Prostate gland (tissue), 2 donors: ENCODE measurements around the gene MPPED1. TPM values are rescaled to one million over a fixed set of nuclear protein-coding genes. Genes with fewer than 3 reads are reported as not detected.

ENCODE experiments used
- DNase-seq: peaks from one replicate; pipeline ENCODE4 v3.0.0-alpha.2; 2019; ENCODE audit warnings: low spot score
- H3K27ac ChIP-seq, 2 donors: fragments of 200-600 bp; sonication (generic); 2 replicates each; pipeline ENCODE4 v1.5.1; 2017 to 2019
- H3K27me3 ChIP-seq: fragments of 200-600 bp; sonication (generic); replicated peaks from 2 replicates; pipeline ENCODE4 v1.5.1; 2019; ENCODE audit not compliant: insufficient read depth
- H3K36me3 ChIP-seq, 2 donors: fragments of 200-600 bp; sonication (generic); 1 replicate in 1 of 2; 2 replicates in 1 of 2; pipeline versions ENCODE4 v1.5.1 to v1.8.1; 2017 to 2019
- H3K4me1 ChIP-seq: fragments of 200-600 bp; sonication (generic); replicated peaks from 2 replicates; pipeline ENCODE4 v1.5.1; 2019
- H3K4me3 ChIP-seq, 2 donors: fragments of 200-600 bp; sonication (generic); 2 replicates each; pipeline ENCODE4 v1.5.1; 2017 to 2019
- H3K9me3 ChIP-seq: fragments of 200-600 bp; sonication (generic); 2 replicates; pipeline ENCODE4 v1.5.1; 2017
- CTCF ChIP-seq, 4 experiments: fragments of 200-600 bp in 2 of 4; fragments of 450-650 bp in 2 of 4; sonication (generic) in 2 of 4; IDR thresholded peaks; 1 replicate in 3 of 4; 2 replicates in 1 of 4; pipeline ENCODE4 v1.5.1; 2016 to 2019; ENCODE audit warnings: antibody characterized with exemption in 4 of 4, mild to moderate bottlenecking in 2 of 4, moderate library complexity in 2 of 4
- POLR2A ChIP-seq: fragments of 450-650 bp; IDR thresholded peaks from one replicate; pipeline ENCODE4 v1.6.1; 2016; ENCODE audit warnings: antibody characterized with exemption, mild to moderate bottlenecking
- POLR2AphosphoS5 ChIP-seq: sonication (generic); formaldehyde crosslinking; IDR thresholded peaks from one replicate; pipeline ENCODE4 v1.6.1; 2017; ENCODE audit warnings: antibody characterized with exemption
- WGBS: methylation state at CpG from one replicate; pipeline ENCODE4 v1.1.5; 2018; 5-methylcytosine and 5-hydroxymethylcytosine counted together
- intact Hi-C: fragments of 100-400 bp; cut with DNase I; formaldehyde crosslinking; loops from one replicate; pipeline ENCODE4 v1.14.2; 2022
- total RNA-seq, 2 donors: library from RNA; depleted of rRNA; stranded (reverse); fragments of >200 nt; gene quantifications; one replicate each; pipeline ENCODE4 v1.1.0, GENCODE V29; 2016

MPPED1 gene
- total RNA-seq, 2 donors from 2014 or later = 0.77 to 6.4 TPM

GRCh38 chr22:43554694-43555365, 143.0 kb downstream of the MPPED1 start:
- Histone ChIP-seq H3K4me1 (no peaks in the 10 kb centered on the region), H3K36me3 (no peaks in the 10 kb centered on the region), H3K27ac (no peak overlapping the region), H3K9me3 (no peaks in the 10 kb centered on the region), H3K27me3 (no peaks in the 10 kb centered on the region), H3K4me3 (no peak overlapping the region)
- WGBS = 94% methylated on average over 17 of the region's 17 CpGs
- intact Hi-C loops = no loop called here
- no peak for DNase-seq
- TF ChIP-seq CTCF (IDR thresholded peaks at IDR 0.05) (no peak), POLR2A (no peak), POLR2AphosphoS5 (no peak)

DNA sequence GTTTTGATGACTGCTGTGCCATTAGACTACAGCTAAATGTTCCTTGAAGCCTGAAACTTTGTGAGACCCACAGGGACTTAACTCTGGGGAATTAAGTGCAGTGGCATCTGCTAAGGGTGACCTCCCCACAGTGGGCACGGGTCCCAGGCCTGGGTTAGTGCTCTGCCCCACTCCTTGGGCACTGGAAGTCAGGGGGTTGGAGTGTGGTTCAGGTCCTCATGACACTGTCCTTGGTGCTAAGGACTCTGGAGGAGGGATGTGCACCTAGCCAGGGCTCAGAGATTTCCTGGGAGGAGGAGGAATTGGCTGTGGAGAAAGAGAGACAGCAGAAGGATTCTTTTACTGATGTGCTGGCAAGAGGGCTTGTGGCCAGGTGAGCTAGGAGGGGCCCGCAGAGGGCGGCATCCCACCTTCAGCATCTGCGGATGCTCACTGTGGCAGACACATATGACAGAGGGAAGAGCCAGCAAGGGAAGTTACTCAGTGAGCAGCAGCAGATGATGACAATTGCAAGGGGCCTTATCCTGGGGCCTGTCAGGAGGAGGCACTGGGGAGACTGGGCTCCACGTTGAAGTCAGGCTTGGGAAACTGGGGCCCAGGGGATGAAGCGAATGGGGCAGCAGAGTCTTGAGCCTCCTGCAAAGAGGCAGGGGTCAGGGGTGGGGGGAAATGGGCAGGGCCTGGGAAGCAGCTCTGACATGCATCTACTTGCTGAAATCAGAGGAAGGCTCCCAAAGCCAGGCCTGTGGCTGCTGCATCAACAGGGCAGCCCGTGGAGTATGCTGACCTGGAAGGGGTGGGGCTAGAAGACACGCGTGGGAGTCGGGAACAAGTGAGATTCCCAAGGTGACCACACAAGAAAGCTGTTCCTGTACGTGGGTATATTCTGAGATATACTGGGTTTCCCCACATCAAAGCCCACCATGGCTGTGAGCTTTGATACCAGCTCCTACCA, 144.0 kb downstream of the MPPED1 start:
- no peaks in the 10 kb centered on the region for H3K27me3 ChIP-seq
- intact Hi-C loops = no loop called here
- H3K9me3 ChIP-seq = no peaks in the 10 kb centered on the region
- 74% methylated on average over 11 of the region's 11 CpGs for WGBS
- no peaks in the 10 kb centered on the region for H3K4me1 ChIP-seq
- no peak for DNase-seq
- H3K27ac ChIP-seq = no peak overlapping the region
- TF ChIP-seq POLR2AphosphoS5 (no peak), CTCF (IDR thresholded peaks at IDR 0.05) (no peak), POLR2A (no peak)
- no peaks in the 10 kb centered on the region for H3K36me3 ChIP-seq
- no peak overlapping the region for H3K4me3 ChIP-seq

Other genes starting within 250 kb of the MPPED1 start
- 100 to 1,000 TPM in 1 of 2 donors, 10 to 100 TPM in 1; 62.5 to 118 TPM for gene TTLL12, start 224.9 kb upstream of the MPPED1 start, total RNA-seq
- 10 to 100 TPM in 1 of 2 donors, under 1 TPM in 1; 0.68 to 23.5 TPM for gene SCUBE1, start 68.6 kb upstream of the MPPED1 start, total RNA-seq